HEK293T (cell line): ENCODE results near the gene CERS3.

Experiments used
- BHLHE40 ChIP-seq: fragments of 450-650 bp; IDR thresholded peaks from 2 replicates; pipeline ENCODE4 v1.6.1; 2016; ENCODE audit warnings: mild to moderate bottlenecking, moderate library complexity, borderline replicate concordance
- CTBP1 ChIP-seq: fragments of 450-650 bp; IDR thresholded peaks from 2 replicates; pipeline ENCODE4 v1.6.1; 2016; ENCODE audit warnings: borderline replicate concordance
- FOXK2 ChIP-seq: fragments of 450-650 bp; IDR thresholded peaks from 2 replicates; pipeline ENCODE4 v1.6.1; 2016; ENCODE audit warnings: mild to moderate bottlenecking
- FOXM1 ChIP-seq: fragments of 450-650 bp; IDR thresholded peaks from 2 replicates; pipeline ENCODE4 v1.6.1; 2017; ENCODE audit warnings: mild to moderate bottlenecking, borderline replicate concordance
- HDGF ChIP-seq: fragments of 450-650 bp; IDR thresholded peaks from 2 replicates; pipeline ENCODE4 v1.6.1; 2017; ENCODE audit warnings: antibody characterized with exemption, borderline replicate concordance
- L3MBTL2 ChIP-seq: fragments of 450-650 bp; conservative IDR thresholded peaks from 2 replicates; pipeline ENCODE4 v1.6.1; 2016; ENCODE audit warnings: mild to moderate bottlenecking
- NFRKB ChIP-seq: fragments of 450-650 bp; IDR thresholded peaks from 2 replicates; pipeline ENCODE4 v1.6.1; 2016; ENCODE audit warnings: mild to moderate bottlenecking, moderate library complexity
- SP1 ChIP-seq: fragments of 450-650 bp; IDR thresholded peaks from 2 replicates; pipeline ENCODE4 v1.6.1; 2017
- SUZ12 ChIP-seq: fragments of 450-650 bp; IDR thresholded peaks from 2 replicates; pipeline ENCODE4 v1.6.1; 2016; ENCODE audit warnings: mild to moderate bottlenecking
- TARDBP ChIP-seq: fragments of 450-650 bp; IDR thresholded peaks from 2 replicates; pipeline ENCODE4 v1.6.1; 2016
- ZNF384 ChIP-seq: fragments of 450-650 bp; IDR thresholded peaks from 2 replicates; pipeline ENCODE4 v1.6.1; 2016
- TF ChIP-seq, protein P1 (sequence below): fragments of 450-650 bp; IDR thresholded peaks from 2 replicates; pipeline ENCODE4 v1.6.1; 2016

DNA sequence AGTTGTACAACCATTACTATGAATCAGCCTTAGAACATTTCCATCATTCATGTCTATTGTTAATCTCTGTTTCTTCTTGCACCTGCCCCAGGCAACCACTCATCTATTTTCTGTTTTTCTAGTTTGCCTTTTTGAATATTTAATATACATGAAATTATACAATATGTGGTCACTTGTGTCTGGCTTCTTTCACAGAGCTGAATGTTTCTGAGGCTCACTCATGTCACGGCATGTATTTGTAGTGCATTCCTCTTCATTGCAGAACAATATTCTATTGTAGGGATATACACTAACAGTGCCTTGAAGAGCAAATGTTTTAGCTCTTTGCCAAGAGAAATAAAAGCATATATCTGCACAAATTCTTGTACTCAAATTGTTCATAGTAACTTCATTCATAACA lies 32.9 kb downstream of the CERS3 start:
- TF ChIP-seq L3MBTL2 = no peak
- no peak for TF ChIP-seq SP1
- TF ChIP-seq NFRKB = no peak
- TF ChIP-seq, protein P1, sequence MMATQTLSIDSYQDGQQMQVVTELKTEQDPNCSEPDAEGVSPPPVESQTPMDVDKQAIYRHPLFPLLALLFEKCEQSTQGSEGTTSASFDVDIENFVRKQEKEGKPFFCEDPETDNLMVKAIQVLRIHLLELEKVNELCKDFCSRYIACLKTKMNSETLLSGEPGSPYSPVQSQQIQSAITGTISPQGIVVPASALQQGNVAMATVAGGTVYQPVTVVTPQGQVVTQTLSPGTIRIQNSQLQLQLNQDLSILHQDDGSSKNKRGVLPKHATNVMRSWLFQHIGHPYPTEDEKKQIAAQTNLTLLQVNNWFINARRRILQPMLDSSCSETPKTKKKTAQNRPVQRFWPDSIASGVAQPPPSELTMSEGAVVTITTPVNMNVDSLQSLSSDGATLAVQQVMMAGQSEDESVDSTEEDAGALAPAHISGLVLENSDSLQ = no peak
- TF ChIP-seq BHLHE40 = no peak
- TF ChIP-seq FOXK2 = no peak
- TF ChIP-seq CTBP1 = no peak
- TF ChIP-seq HDGF = no peak
- TF ChIP-seq ZNF384 = no peak
- TF ChIP-seq SUZ12 = no peak
- no peak for TF ChIP-seq FOXM1
- no peak for TF ChIP-seq TARDBP
